ENCODE data around the gene EYS.

EYS gene

GRCh38 chr6:65709099-65709830 lies 2.2 kb upstream of the EYS start:
- H3K4me3 ChIP-seq (ENCODE audit: low read length) = no peak overlapping the region
- no peak for DNase-seq (ENCODE audit: low read depth)
- no peak for TF ChIP-seq CTCF (IDR thresholded peaks at IDR 0.05; ENCODE audit: insufficient read depth, low read depth, low read length, missing control alignments)

- no peak for TF ChIP-seq CTCF (IDR thresholded peaks at IDR 0.05; ENCODE audit: insufficient read depth, low read depth, low read length, missing control alignments)
- DNase-seq (ENCODE audit: low read depth) = no peak
Observed at GRCh38 chr6:65708162-65708561, 1.1 kb upstream of the EYS start.

GRCh38 chr6:65706436-65706835 lies 590 bp downstream of the EYS start:
- no peak for TF ChIP-seq CTCF (IDR thresholded peaks at IDR 0.05; ENCODE audit: insufficient read depth, low read depth, low read length, missing control alignments)
- H3K4me3 ChIP-seq (ENCODE audit: low read length) = no peak overlapping the region
- no peak for DNase-seq (ENCODE audit: low read depth)

More at GRCh38 chr6:65708162-65708561, 1.1 kb upstream of the EYS start:
- H3K4me3 ChIP-seq (ENCODE audit: low read length) = no peak overlapping the region

GRCh38 chr6:65701325-65701724 lies 5.7 kb downstream of the EYS start:
- no peak overlapping the region for H3K4me3 ChIP-seq (ENCODE audit: low read length)
- TF ChIP-seq CTCF (IDR thresholded peaks at IDR 0.05; ENCODE audit: insufficient read depth, low read depth, low read length, missing control alignments) = no peak
- no peak for DNase-seq (ENCODE audit: low read depth)

GRCh38 chr6:65700561-65700960 lies 6.5 kb downstream of the EYS start:
- no peak for TF ChIP-seq CTCF (IDR thresholded peaks at IDR 0.05; ENCODE audit: insufficient read depth, low read depth, low read length, missing control alignments)
- no peak overlapping the region for H3K4me3 ChIP-seq (ENCODE audit: low read length)

GRCh38 chr6:65692109-65692508 lies 14.9 kb downstream of the EYS start:
- no peak for TF ChIP-seq CTCF (IDR thresholded peaks at IDR 0.05; ENCODE audit: insufficient read depth, low read depth, low read length, missing control alignments)
- no peak overlapping the region for H3K4me3 ChIP-seq (ENCODE audit: low read length)
- no peak for DNase-seq (ENCODE audit: low read depth)

More at GRCh38 chr6:65700561-65700960, 6.5 kb downstream of the EYS start:
- no peak for DNase-seq (ENCODE audit: low read depth)

- TF ChIP-seq CTCF (IDR thresholded peaks at IDR 0.05; ENCODE audit: insufficient read depth, low read depth, low read length, missing control alignments) = no peak
- no peak for DNase-seq (ENCODE audit: low read depth)
- no peak overlapping the region for H3K4me3 ChIP-seq (ENCODE audit: low read length)
Observed at GRCh38 chr6:65680232-65680631, 26.8 kb downstream of the EYS start.
